Activated T-cell treated with anti-CD3 and anti-CD28 coated beads, Interleukin-2, amount 50 U/mL, for 72 hours (primary cell): ENCODE measurements around the gene OR52E6. TPM values are rescaled to one million over a fixed set of nuclear protein-coding genes. Genes with fewer than 3 reads are reported as not detected.

Source experiments
- ATAC-seq, 2 donors: fragments of 150-1000 bp; cut with Tn5 transposase; replicated peaks in 1 of 2; 2 replicates each; pipeline ENCODE4 v1.10.0; 2021; ENCODE audit warnings: moderate library complexity in 2 of 2, mild to moderate bottlenecking in 1 of 2
- DNase-seq, 2 donors: peaks; one replicate each; pipeline ENCODE4 v3.0.0; 2021 to 2022; ENCODE audit warnings: mixed read lengths in 1 of 2
- H3K27ac Mint-ChIP-seq: one replicate; pipeline ENCODE4 v1.8.0; 2022; ENCODE audit warnings: mild to moderate bottlenecking, moderate library complexity, mixed read lengths
- H3K27me3 Mint-ChIP-seq: one replicate; pipeline ENCODE4 v1.8.0; 2022; ENCODE audit warnings: low read depth, mixed read lengths
- H3K36me3 Mint-ChIP-seq, 2 donors: one replicate each; pipeline ENCODE4 v1.8.0; 2022; ENCODE audit warnings: mixed read lengths in 2 of 2, mild to moderate bottlenecking in 1 of 2; ENCODE audit not compliant: insufficient read depth in 2 of 2
- H3K4me1 Mint-ChIP-seq: one replicate; pipeline ENCODE4 v1.8.0; 2022; ENCODE audit warnings: low read depth, mixed read lengths
- H3K4me3 Mint-ChIP-seq, 2 donors: one replicate each; pipeline ENCODE4 v1.8.0; 2022; ENCODE audit warnings: mild to moderate bottlenecking in 2 of 2, mixed read lengths in 2 of 2, moderate library complexity in 2 of 2
- H3K9me3 Mint-ChIP-seq, 2 donors: one replicate each; pipeline ENCODE4 v1.8.0; 2022; ENCODE audit warnings: mixed read lengths in 2 of 2
- total RNA-seq, 2 donors: library from RNA; stranded (reverse); gene quantifications; one replicate each; pipeline ENCODE4 v1.2.3, GENCODE V29; 2022

OR52E6 gene
- total RNA-seq, 2 donors from 2014 or later, result not detected

- Mint-ChIP-seq H3K36me3 (no peaks in the 10 kb centered on the region), H3K27me3 (peaks cover 8% of the 10 kb centered on the region), H3K27ac (no peak overlapping the region), H3K4me1 (no peaks in the 10 kb centered on the region), H3K4me3 (no peak overlapping the region), H3K9me3 (no peaks in the 10 kb centered on the region)
- no peak for DNase-seq
- no peak for ATAC-seq
These were observed 10.4 kb downstream of the OR52E6 start for GRCh38 chr11:5831196-5831829.

GRCh38 chr11:5818245-5818886, 23.3 kb downstream of the OR52E6 start:
- Mint-ChIP-seq H3K9me3 (peaks cover 0 to 2% of the 10 kb centered on the region in 2 donors), H3K27me3 (no peaks in the 10 kb centered on the region), H3K36me3 (no peaks in the 10 kb centered on the region), H3K4me3 (peak overlapping the region; percentile 43 to 90), H3K27ac (peak overlapping the region; percentile 89), H3K4me1 (peaks cover 5% of the 10 kb centered on the region)
- DNase-seq (no peak), ATAC-seq (no peak)

GRCh38 chr11:5815534-5815933, 26.2 kb downstream of the OR52E6 start:
- Mint-ChIP-seq H3K27me3 (no peaks in the 10 kb centered on the region), H3K4me3 (no peak overlapping the region), H3K9me3 (no peaks in the 10 kb centered on the region), H3K36me3 (no peaks in the 10 kb centered on the region), H3K4me1 (peaks cover 5% of the 10 kb centered on the region), H3K27ac (peak overlapping the region; percentile 44)
- no peak for DNase-seq
- ATAC-seq, result no peak

GRCh38 chr11:5809905-5810795, 31.5 kb downstream of the OR52E6 start:
- Mint-ChIP-seq H3K4me3 (peak overlapping the region in 1 of 2 donors; percentile 76), H3K9me3 (no peaks in the 10 kb centered on the region), H3K27me3 (peaks cover 16% of the 10 kb centered on the region), H3K36me3 (no peaks in the 10 kb centered on the region), H3K27ac (peak overlapping the region; percentile 9), H3K4me1 (peaks cover 16% of the 10 kb centered on the region)
- DNase-seq (no peak), ATAC-seq (no peak)

- peaks cover 12% of the 10 kb centered on the region for H3K4me1 Mint-ChIP-seq
- peak; percentile 57 to 62 for ATAC-seq
- peaks cover 2% of the 10 kb centered on the region in 2 donors for H3K36me3 Mint-ChIP-seq
- peak; percentile 7 for DNase-seq
- H3K27me3 Mint-ChIP-seq, result peaks cover 21% of the 10 kb centered on the region
- peak overlapping the region; percentile 76 to 91 for H3K4me3 Mint-ChIP-seq
- peak overlapping the region; percentile 71 for H3K27ac Mint-ChIP-seq
- peaks cover 2% of the 10 kb centered on the region in 2 donors for H3K9me3 Mint-ChIP-seq
These were observed 32.6 kb downstream of the OR52E6 start for GRCh38 chr11:5809122-5809519.

GRCh38 chr11:5808500-5809121, 33.1 kb downstream of the OR52E6 start, which contains the start of gene OR52N2:
TSS of gene OR52N2 (plus strand) at chr11:5808924. CDS start at chr11:5820336, 11,412 bp downstream.
- H3K9me3 Mint-ChIP-seq, result peaks cover 3% of the 10 kb centered on the region in 2 donors
- peaks cover 2 to 3% of the 10 kb centered on the region in 2 donors for H3K36me3 Mint-ChIP-seq
- H3K27ac Mint-ChIP-seq, result peak within 1 kb of the TSS; percentile 71
- DNase-seq, result peak; percentile 71 to 79
- peak within 1 kb of the TSS; percentile 76 to 91 for H3K4me3 Mint-ChIP-seq
- H3K4me1 Mint-ChIP-seq, result peaks cover 12% of the 10 kb centered on the region
- peaks cover 22% of the 10 kb centered on the region for H3K27me3 Mint-ChIP-seq
- peak; percentile 92 for ATAC-seq

- no peak overlapping the region for H3K27ac Mint-ChIP-seq
- H3K4me1 Mint-ChIP-seq, result peaks cover 12% of the 10 kb centered on the region
- no peak overlapping the region for H3K4me3 Mint-ChIP-seq
- H3K9me3 Mint-ChIP-seq, result peaks cover 3 to 5% of the 10 kb centered on the region in 2 donors
- ATAC-seq, result no peak
- DNase-seq, result no peak
- peaks cover 2 to 5% of the 10 kb centered on the region in 2 donors for H3K36me3 Mint-ChIP-seq
- H3K27me3 Mint-ChIP-seq, result peaks cover 29% of the 10 kb centered on the region
These were observed 34.1 kb downstream of the OR52E6 start for GRCh38 chr11:5807580-5807979.

GRCh38 chr11:5803982-5804381, 37.7 kb downstream of the OR52E6 start:
- Mint-ChIP-seq H3K27ac (no peak overlapping the region), H3K4me1 (peaks cover 5% of the 10 kb centered on the region), H3K27me3 (peaks cover 29% of the 10 kb centered on the region), H3K4me3 (no peak overlapping the region), H3K36me3 (peaks cover 2 to 5% of the 10 kb centered on the region in 2 donors), H3K9me3 (peaks cover 3 to 5% of the 10 kb centered on the region in 2 donors)
- ATAC-seq (no peak), DNase-seq (no peak)

GRCh38 chr11:5796541-5796940, 45.2 kb downstream of the OR52E6 start:
- Mint-ChIP-seq H3K4me1 (no peaks in the 10 kb centered on the region), H3K4me3 (no peak overlapping the region), H3K27me3 (peaks cover 16% of the 10 kb centered on the region), H3K27ac (no peak overlapping the region), H3K9me3 (no peaks in the 10 kb centered on the region), H3K36me3 (no peaks in the 10 kb centered on the region)
- DNase-seq, result no peak
- no peak for ATAC-seq

GRCh38 chr11:5791165-5791564, 50.5 kb downstream of the OR52E6 start, which contains the start of gene OR52N1:
TSS of gene OR52N1 (minus strand) at chr11:5791265. CDS start at chr11:5788816, 2,449 bp downstream.
- no peak within 1 kb of the TSS for H3K4me3 Mint-ChIP-seq
- no peaks in the 10 kb centered on the region for H3K36me3 Mint-ChIP-seq
- H3K27ac Mint-ChIP-seq, result no peak within 1 kb of the TSS
- no peaks in the 10 kb centered on the region for H3K9me3 Mint-ChIP-seq
- DNase-seq, result no peak
- H3K27me3 Mint-ChIP-seq, result no peaks in the 10 kb centered on the region
- ATAC-seq, result no peak
- H3K4me1 Mint-ChIP-seq, result no peaks in the 10 kb centered on the region
